OCI-M2 (cell line): ENCODE measurements around the gene EDC4.
"Not testable (repeated sequence)": the region's sequence is repeated elsewhere in the genome, so short reads cannot be mapped to it uniquely, and the experiment has no call there.

Experiments
- DNase-seq: peaks from one replicate; lab custom pipeline; 2025; ENCODE audit not compliant: unreplicated experiment; lab: John Stamatoyannopoulos, UW

The EDC4 gene

DNA sequence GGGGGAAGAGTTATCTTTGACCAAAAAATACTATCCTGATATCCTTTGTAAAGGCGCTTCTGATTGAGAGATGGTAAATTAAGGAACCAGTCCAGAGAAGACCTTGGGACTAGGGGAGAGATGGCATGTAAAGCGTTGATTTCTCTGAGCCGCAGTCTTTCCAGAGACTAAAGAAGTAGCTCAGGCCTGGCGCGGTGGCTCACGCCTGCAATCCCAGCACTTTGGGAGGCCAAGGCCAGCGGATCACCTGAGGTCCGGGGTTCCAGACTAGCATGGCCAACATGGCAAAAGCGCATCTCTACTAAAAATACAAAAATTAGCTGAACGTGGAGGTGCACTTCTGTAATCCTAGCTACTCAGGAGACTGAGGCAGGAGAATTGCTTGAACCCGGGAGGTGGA is 24.7 kb upstream of the EDC4 start:
- no peak for DNase-seq

- DNase-seq = no peak
Observed at GRCh38 chr16:67853670-67854069, 19.2 kb upstream of the EDC4 start.

DNA sequence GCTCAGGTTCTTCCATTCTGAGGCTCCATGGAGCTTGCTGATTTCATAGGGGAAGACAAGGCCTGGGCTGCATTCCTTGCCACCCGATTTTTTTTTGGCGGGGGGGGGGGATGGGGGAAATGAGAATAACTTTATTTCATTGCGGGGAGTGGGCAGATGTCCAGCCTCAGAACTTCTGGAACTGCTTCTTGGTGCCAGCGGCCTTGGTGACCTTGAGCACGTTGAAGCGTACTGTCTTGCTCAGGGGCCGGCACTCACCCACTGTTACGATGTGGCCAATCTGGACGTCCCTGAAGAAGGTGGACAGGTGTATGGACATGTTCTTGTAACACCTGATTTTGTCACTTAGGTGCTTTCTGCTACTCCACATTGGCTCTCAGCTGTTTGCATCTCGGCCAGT is 17.1 kb upstream of the EDC4 start:
- DNase-seq = no peak

DNA sequence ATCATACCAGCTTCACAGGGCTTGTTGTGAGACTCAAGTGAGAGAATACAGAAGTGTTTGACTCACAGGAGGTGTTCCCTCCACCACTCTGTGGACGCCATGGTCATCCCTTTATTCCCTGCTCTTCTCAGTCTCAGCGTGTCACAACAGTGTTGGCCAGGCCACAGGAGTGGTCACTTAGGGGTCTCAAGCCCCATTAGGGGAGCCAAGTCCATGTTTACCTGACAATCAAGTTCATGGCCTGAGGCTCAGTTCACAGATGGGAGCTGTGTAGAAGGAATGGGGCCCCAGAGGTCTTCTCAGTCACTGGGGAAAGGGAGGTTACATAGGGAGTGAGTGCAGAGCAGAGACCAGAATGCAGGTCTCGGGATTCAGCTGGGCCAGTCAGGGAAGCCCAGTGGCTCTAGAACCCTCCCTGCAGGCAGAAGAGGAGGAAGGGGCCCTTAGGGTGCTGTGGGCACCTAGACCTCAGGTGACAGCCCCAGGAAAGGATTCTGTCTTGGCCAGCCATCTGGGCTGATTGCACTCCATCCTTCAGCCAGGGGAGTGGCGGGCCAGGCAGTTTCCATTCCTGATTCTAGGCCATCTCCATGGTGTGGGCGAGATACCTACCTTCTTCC is 15.8 kb upstream of the EDC4 start:
- DNase-seq = no peak

DNA sequence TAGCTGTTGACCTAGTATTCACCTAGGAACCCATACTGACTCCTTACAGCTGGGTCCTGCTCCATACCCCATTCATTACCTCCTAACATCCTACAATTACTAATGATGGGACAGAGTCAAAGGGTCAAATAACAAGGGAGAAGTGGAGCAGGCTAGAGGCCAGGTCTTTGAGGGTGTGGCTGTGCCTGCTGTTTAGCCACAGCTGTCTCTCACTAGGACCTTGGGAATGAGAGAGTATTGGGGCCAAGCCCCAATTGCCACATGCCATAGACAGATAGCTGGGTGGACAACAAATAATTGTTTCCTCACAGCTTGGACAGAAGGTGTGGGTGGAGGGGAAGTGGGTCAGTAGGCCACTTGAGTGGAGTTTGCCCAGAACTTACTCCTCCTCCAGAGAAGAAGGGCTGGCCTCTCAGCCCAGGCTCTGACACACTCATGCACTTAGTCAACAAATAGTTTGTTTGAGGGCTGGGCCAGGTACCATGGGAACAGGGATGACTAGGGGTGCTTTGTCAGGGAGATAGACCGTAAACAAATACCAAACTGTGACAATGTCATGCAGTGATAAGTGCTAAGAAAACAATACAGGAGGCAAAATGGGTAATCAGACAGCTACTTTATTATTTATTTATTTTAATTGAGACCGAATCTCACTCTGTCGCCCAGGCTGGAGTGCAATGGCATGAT is 15.2 kb upstream of the EDC4 start:
- no peak for DNase-seq

GRCh38 chr16:67858500-67858899 is 14.4 kb upstream of the EDC4 start:
- DNase-seq = no peak

DNA sequence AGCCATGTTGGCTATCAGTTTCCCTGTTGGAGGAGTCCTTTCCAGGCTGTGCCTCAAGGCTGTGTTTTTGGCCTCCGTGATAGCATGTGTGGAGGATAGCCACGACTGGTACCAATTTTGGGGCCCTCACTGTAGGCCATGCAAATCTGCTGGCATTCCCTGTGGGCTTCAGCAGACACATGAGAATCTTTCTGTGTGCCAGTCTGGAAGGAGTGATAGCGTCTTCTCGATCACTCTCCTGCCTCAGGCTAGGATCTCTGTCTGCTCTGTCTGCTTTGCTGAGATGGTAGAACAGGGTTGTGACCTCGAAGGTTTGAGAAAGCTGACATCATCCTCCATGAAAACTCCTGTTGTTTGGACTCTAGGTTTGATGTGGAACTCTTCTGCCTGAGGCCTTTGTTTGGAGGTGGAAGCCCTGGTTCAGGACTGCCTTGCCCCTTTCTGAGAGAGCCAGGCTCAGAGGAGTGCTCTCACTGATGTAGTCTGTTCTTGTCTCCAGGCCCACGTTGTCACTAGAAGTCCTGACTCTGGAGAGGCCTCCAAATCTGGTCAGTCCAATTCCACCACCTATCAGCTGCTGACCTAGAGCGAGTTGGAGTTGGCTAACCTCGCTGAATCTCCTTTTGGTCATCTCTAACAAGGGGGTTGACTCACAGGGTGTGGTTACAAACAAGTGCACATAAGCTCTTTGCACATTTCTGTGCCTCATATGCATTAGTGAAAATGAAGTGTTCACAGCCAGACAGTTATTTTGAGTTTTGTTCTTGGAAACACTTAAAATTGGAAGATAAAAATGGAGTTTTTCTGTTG is 12.1 kb upstream of the EDC4 start:
- DNase-seq = no peak

DNA sequence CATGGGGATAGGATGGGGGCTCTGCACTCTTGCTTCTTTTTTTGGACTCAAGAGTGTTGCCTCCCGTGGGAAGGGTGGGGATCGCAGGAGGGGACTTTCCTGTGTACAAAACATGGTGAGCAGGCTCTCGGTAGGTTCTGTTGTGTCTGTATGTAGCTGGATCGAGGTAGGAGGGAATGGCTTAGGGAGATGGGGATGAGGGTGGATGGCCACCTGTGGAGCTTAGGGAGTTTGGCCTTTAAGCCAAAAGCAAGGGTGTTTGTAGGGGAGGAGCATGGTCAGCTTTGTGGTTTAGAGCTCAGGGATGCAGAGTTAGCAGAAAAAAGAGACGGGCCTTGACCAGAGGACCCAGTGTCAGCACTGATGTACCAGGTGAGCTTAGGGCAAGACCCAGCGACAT is 11.0 kb upstream of the EDC4 start:
- DNase-seq = no peak

GRCh38 chr16:67862623-67863583 is 9.9 kb upstream of the EDC4 start:
- no peak for DNase-seq

DNA sequence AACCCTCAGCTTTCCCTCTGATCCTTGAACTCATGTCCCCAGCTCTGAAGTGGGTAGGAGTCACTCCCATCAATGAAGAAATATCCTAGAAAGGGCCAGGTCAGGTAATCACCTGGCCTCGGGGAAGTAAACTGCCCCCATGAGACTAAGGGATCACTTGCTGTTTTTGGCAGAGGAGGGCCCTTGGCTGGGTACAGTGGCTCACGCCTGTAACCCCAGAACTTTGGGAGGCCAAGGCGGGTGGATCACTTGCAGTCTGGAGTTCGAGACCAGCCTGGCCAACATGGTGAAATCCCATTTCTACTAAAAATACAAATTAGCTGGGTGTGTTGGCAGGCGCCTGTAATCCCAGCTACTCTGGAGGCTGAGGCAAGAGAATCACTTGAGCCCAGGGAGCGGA is 8.8 kb upstream of the EDC4 start:
- not testable (repeated sequence) for DNase-seq

GRCh38 chr16:67864594-67864993 is 8.3 kb upstream of the EDC4 start:
- DNase-seq = no peak

- DNase-seq = no peak
Observed at GRCh38 chr16:67865318-67865717, 7.5 kb upstream of the EDC4 start.

DNA sequence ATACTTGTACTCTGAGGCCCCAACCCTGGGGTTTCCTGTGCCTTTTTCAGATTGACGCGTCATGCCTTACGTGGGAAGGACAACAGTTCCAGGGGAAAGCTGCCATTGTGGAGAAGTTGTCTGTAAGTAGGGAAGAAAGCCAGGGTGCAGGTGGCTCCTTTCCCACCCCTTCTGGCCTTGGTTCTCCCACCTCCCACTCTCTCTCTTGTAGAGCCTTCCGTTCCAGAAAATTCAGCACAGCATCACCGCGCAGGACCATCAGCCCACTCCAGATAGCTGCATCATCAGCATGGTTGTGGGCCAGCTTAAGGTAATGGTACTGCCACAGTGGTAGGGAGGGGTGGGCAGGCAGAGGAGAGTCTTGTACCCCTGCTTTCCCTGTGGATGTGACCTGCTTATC is 4.6 kb upstream of the EDC4 start:
- DNase-seq = no peak

DNA sequence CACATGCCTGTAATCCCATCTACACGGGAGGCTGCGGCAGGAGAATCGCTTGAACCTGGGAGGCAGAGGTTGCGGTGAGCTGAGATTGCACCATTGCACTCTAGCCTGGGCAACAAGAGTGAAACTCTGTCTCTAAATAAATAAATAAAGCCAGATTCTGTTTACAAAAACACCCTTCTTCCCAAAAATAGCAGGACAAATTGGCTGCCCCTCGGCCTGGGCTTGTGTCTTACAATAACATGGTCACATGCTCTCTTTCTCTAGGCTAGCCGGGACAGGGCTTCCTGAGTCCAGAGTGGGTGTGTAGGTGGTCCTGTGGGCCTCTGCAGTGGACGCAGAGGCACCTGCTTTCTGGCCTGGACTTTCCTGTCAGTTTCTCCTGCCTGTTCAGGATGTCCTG is 3.2 kb upstream of the EDC4 start:
- no peak for DNase-seq

DNA sequence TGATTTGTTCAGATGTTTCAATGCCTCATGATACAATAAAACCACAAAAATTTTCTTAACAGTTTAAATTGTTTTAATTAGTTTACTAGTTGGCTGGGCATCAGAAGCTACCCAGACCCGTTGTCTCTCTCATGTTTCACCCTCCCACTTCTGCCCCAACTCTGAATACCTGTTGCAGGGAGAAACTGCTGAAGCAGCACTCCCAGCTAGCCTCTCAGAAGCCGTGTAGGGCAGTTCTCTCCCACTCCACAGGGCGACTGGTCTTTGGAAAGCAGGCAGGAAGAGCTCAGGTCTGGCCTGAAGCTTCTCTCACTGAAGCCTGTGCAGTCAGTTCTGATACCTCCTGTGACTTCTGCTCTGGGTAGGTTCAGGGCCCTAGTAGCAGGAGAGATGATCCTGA is 1.6 kb upstream of the EDC4 start:
- no peak for DNase-seq

- no peak for DNase-seq
Observed at GRCh38 chr16:67872131-67872630, 671 bp upstream of the EDC4 start.

GRCh38 chr16:67873435-67874370 is 851 bp downstream of the EDC4 start:
- DNase-seq = no peak

DNA sequence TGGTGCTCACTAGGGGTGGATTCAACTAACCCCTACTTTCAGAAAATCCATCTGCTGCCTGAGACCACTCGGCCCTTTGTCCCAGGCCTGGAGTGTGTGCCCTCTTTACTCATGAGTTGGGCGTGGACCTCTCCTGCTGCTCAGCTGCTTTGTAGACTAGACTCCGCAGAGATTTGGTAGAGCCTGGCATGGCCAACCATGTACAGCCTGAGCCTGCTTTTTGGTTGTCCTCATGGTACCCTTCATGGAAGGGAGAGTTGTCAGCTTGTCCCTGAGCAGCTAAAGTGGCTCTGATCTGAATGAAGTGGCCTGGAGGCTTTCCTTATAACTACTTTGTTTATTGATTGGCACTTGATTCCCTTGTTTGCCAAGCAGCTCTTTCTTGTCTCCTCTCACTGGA is 1.5 kb downstream of the EDC4 start:
- no peak for DNase-seq

GRCh38 chr16:67877064-67877463 is 4.2 kb downstream of the EDC4 start:
- DNase-seq = no peak

DNA sequence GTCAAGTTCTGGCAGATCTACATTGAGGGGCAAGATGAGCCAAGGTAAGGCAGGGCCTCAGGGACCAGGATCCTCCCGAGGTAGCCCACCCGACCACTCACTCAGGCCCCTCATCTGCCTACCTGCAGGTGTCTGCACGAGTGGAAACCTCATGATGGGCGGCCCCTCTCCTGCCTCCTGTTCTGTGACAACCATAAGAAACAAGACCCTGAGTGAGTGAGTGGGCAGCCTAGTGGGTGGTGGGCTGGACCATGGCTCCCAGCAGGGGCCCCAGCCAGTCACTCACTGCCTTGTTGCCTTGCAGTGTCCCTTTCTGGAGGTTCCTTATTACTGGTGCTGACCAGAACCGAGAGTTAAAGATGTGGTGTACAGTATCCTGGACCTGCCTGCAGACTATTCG is 5.4 kb downstream of the EDC4 start:
- DNase-seq = no peak
